GM23248 (cell line): ENCODE results near the gene INSIG2.

Experiments
- EZH2 ChIP-seq: fragments of 200-600 bp; sonication (generic); IDR thresholded peaks from 2 replicates; pipeline ENCODE4 v1.6.1; 2018; ENCODE audit warnings: antibody characterized with exemption, mild to moderate bottlenecking; ENCODE audit not compliant: insufficient read depth, poor library complexity, severe bottlenecking
- EZH2phosphoT487 ChIP-seq: fragments of 200-600 bp; sonication (generic); IDR thresholded peaks from 2 replicates; pipeline ENCODE4 v1.6.1; 2018; ENCODE audit warnings: antibody characterized with exemption, moderate library complexity, mild to moderate bottlenecking, low read depth; ENCODE audit not compliant: insufficient read depth

- TF ChIP-seq EZH2 = no peak
- no peak for TF ChIP-seq EZH2phosphoT487
Observed at GRCh38 chr2:118121986-118122524, 33.8 kb downstream of the INSIG2 start.
